Heart left ventricle (tissue), 13 donors: Measurements from ENCODE around the gene TRIM32.

Experiments used
- POLR2A ChIP-seq, 2 donors: fragments of 450-650 bp; IDR thresholded peaks; one replicate each; pipeline ENCODE4 v1.6.1; 2017; ENCODE audit warnings: antibody characterized with exemption in 2 of 2, mild to moderate bottlenecking in 2 of 2, moderate library complexity in 2 of 2
- TF ChIP-seq, protein P1 (sequence below), 12 donors: fragments of 200-600 bp; sonication (generic) in 4 of 12; IDR thresholded peaks; one replicate each; pipeline versions ENCODE4 v1.5.0 to v1.8.0; 2018 to 2022; ENCODE audit warnings: antibody characterized with exemption in 12 of 12, mild to moderate bottlenecking in 5 of 12
- donor health status: ischemic (EF 13 %, LVEDD 7.1; RV severe dilation, severe dysfunction).
- donor health status: DM: no; HTN: yes; CAD: no.
- donor health status: DM: no; HTN: no; CAD: no.
- donor health status: ischemic (EF 25% LVEDD 6.9; RV normal size, moderate dysfunction).
- donor health status: ischemic (EF 25% LVEDD 5.7; RV mildly dilated, moderate dysfunction).
- donor health status: ischemic (EF 35%, LVEDD 5.7; RV mildly dilated, moderate dysfunction).
- donor health status: nonischemic (EF 11% LVEDD 7.7; RV severe dilation, severe dysfunction).
- donor health status: DM: yes; HTN: yes; CAD: no.
- donor health status: PGD.
- donor health status: ischemic (EF 29% LVEDD 5.4; RV normal size, mild dysfunction).
- donor health status: nonischemic (EF 23%, LVEDD 6.1; RV moderate dilation, normal function).

DNA sequence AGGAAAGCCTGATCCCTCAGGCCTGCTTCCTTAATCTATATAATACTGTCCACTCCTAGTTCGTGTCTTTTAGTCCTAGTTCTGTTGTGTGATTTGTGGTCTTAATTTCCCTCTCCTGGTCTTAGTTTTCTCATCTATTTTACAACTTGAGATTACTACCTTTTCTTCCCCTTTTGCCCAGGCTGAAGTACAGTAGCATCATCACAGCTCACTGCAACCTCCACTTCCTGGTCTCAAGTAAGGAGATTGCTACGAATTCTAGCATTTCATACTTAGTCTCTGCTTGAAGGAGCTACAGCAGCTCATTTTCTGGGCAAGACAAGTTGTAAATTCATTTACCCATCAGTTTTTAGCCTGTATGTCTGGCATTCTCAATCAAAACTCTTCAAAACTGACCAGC is 5.5 kb downstream of the TRIM32 start:
- TF ChIP-seq, protein P1, sequence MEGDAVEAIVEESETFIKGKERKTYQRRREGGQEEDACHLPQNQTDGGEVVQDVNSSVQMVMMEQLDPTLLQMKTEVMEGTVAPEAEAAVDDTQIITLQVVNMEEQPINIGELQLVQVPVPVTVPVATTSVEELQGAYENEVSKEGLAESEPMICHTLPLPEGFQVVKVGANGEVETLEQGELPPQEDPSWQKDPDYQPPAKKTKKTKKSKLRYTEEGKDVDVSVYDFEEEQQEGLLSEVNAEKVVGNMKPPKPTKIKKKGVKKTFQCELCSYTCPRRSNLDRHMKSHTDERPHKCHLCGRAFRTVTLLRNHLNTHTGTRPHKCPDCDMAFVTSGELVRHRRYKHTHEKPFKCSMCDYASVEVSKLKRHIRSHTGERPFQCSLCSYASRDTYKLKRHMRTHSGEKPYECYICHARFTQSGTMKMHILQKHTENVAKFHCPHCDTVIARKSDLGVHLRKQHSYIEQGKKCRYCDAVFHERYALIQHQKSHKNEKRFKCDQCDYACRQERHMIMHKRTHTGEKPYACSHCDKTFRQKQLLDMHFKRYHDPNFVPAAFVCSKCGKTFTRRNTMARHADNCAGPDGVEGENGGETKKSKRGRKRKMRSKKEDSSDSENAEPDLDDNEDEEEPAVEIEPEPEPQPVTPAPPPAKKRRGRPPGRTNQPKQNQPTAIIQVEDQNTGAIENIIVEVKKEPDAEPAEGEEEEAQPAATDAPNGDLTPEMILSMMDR (IDR thresholded peaks at IDR 0.05): no peak
- no peak for TF ChIP-seq POLR2A (IDR thresholded peaks at IDR 0.05)
